Thyroid gland (tissue), 4 donors: ENCODE measurements around the gene ESCO1.

Experiments
- POLR2A ChIP-seq, 2 donors: fragments of 450-650 bp; IDR thresholded peaks; one replicate each; pipeline ENCODE4 v1.6.1; 2017; ENCODE audit warnings: antibody characterized with exemption in 2 of 2, mild to moderate bottlenecking in 2 of 2, moderate library complexity in 1 of 2
- TF ChIP-seq, protein P1 (sequence below), 6 experiments: fragments of 200-600 bp in 3 of 6; fragments of 450-650 bp in 3 of 6; sonication (generic) in 3 of 6; IDR thresholded peaks; one replicate each; pipeline ENCODE4 v1.5.1; 2016 to 2019; ENCODE audit warnings: antibody characterized with exemption in 6 of 6, mild to moderate bottlenecking in 2 of 6, inconsistent platforms in 1 of 6, moderate library complexity in 1 of 6

DNA sequence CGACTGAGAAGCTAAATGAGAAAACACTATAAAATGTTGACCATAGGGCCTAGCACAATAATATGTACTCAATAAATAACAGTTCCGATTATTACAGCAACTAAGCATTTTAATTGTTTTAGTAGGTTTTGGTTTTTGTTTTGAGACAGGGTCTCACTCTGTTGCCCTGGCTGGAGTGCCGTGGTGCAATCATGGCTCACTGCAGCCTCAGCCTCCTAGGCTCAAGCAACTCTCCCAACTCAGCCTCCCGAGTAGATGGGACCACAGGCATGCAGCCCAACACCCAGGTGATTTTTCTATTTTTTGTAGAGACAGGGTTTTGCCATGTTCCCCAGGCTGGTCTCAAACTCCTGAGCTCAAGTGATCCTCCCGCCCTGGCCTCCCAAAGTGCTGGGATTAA lies 54.1 kb downstream of the ESCO1 start:
- no peak for TF ChIP-seq POLR2A (IDR thresholded peaks at IDR 0.05)
- TF ChIP-seq, protein P1, sequence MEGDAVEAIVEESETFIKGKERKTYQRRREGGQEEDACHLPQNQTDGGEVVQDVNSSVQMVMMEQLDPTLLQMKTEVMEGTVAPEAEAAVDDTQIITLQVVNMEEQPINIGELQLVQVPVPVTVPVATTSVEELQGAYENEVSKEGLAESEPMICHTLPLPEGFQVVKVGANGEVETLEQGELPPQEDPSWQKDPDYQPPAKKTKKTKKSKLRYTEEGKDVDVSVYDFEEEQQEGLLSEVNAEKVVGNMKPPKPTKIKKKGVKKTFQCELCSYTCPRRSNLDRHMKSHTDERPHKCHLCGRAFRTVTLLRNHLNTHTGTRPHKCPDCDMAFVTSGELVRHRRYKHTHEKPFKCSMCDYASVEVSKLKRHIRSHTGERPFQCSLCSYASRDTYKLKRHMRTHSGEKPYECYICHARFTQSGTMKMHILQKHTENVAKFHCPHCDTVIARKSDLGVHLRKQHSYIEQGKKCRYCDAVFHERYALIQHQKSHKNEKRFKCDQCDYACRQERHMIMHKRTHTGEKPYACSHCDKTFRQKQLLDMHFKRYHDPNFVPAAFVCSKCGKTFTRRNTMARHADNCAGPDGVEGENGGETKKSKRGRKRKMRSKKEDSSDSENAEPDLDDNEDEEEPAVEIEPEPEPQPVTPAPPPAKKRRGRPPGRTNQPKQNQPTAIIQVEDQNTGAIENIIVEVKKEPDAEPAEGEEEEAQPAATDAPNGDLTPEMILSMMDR (IDR thresholded peaks at IDR 0.05) = no peak
